ENCODE data around the gene STX10. TPM values are rescaled to one million over a fixed set of nuclear protein-coding genes. Genes with fewer than 3 reads are reported as not detected.

Gene STX10
- total RNA-seq, 2 experiments from 2014 or later: 66.8 to 72.4 TPM

DNA sequence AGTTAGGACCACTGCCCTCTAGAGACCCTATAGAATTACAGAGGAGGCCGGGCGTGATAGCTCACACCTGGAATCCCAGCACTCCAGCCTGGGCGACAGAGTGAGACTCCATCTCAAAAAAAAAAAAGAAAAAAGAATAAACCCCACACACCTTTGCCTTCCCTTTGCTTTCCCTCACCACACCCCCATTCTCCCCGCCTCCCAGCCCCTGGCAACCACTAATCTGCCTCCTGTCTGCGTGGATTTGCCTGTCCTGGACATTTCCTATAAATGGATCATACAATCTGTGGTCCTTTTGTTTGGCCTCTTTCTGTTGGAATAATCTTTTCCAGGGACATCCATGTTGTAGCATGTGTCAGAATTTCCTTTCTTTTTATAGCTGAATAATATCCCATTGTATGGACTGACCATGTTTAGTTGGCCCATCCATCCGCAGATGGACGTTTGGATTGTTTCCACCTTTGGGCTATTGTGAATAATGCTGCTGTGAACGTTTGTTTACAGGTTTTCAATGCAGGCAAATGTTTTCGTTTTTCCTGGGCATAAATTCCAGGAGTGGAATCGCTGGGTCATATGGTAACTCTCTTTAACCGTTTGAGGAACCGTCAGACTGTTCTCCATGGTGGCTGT, 16.8 kb downstream of the STX10 start:
- TF ChIP-seq, protein P1, sequence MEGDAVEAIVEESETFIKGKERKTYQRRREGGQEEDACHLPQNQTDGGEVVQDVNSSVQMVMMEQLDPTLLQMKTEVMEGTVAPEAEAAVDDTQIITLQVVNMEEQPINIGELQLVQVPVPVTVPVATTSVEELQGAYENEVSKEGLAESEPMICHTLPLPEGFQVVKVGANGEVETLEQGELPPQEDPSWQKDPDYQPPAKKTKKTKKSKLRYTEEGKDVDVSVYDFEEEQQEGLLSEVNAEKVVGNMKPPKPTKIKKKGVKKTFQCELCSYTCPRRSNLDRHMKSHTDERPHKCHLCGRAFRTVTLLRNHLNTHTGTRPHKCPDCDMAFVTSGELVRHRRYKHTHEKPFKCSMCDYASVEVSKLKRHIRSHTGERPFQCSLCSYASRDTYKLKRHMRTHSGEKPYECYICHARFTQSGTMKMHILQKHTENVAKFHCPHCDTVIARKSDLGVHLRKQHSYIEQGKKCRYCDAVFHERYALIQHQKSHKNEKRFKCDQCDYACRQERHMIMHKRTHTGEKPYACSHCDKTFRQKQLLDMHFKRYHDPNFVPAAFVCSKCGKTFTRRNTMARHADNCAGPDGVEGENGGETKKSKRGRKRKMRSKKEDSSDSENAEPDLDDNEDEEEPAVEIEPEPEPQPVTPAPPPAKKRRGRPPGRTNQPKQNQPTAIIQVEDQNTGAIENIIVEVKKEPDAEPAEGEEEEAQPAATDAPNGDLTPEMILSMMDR (IDR thresholded peaks at IDR 0.05): no peak
- peaks cover 38% of the 10 kb centered on the region for H3K36me3 Mint-ChIP-seq (ENCODE audit: low read depth)
- H3K27me3 Mint-ChIP-seq: no peaks in the 10 kb centered on the region
- H3K4me1 Mint-ChIP-seq (ENCODE audit: low read depth): peaks cover 36% of the 10 kb centered on the region
- intact Hi-C loops (cut with micrococcal nuclease): no loop called here
- no peak overlapping the region for H3K4me3 Mint-ChIP-seq
- ChIA-PET POLR2A (interaction anchor here (1.2 to 6.6 kb wide), 5 partner anchors 10 to 21 kb away, joined by 3 to 63 read pairs (median 4); partner anchors contain the start of genes NACC1 and TRMT1), CTCF (interaction anchor here (1.2 to 1.7 kb wide), 3 partner anchors 9 to 29 kb away, joined by 5 read pairs; no protein-coding TSS in a partner anchor)
- DNase-seq (no peak), ATAC-seq (no peak)
- peak overlapping the region; percentile 84 for H3K27ac Mint-ChIP-seq
- H3K9me3 Mint-ChIP-seq: no peaks in the 10 kb centered on the region

- TF ChIP-seq, protein P1 (IDR thresholded peaks at IDR 0.05): no peak
- intact Hi-C loops (cut with micrococcal nuclease): no loop called here
- peaks cover 32% of the 10 kb centered on the region for H3K36me3 Mint-ChIP-seq (ENCODE audit: low read depth)
- peak overlapping the region; percentile 84 for H3K27ac Mint-ChIP-seq
- H3K27me3 Mint-ChIP-seq: no peaks in the 10 kb centered on the region
- H3K4me1 Mint-ChIP-seq (ENCODE audit: low read depth): peaks cover 41% of the 10 kb centered on the region
- DNase-seq: peak; percentile 79
- ChIA-PET POLR2A (interaction anchor here (1.2 to 6.6 kb wide), 5 partner anchors 9 to 22 kb away, joined by 3 to 63 read pairs (median 4); partner anchors contain the start of genes NACC1 and TRMT1), CTCF (interaction anchor here (0.8 to 2.2 kb wide), 7 partner anchors 9 to 167 kb away, joined by 3 to 8 read pairs (median 5); partner anchors contain the start of genes IER2 and STX10)
- peak; percentile 96 for ATAC-seq
- H3K4me3 Mint-ChIP-seq: peak overlapping the region; percentile 14
- H3K9me3 Mint-ChIP-seq: no peaks in the 10 kb centered on the region
Measured at GRCh38 chr19:13132471-13133180, 17.5 kb downstream of the STX10 start.

- ATAC-seq: no peak
- ChIA-PET CTCF (interaction anchor here (2.2 kb wide), 1 partner anchor 165 kb away, joined by 8 read pairs; no protein-coding TSS in a partner anchor), POLR2A (interaction anchor here (6.6 kb wide), 1 partner anchor 12 kb away, joined by 63 read pairs; the partner anchor contains the start of genes NACC1 and TRMT1)
- DNase-seq: no peak
- H3K4me1 Mint-ChIP-seq (ENCODE audit: low read depth): peaks cover 41% of the 10 kb centered on the region
- no peaks in the 10 kb centered on the region for H3K9me3 Mint-ChIP-seq
- peaks cover 19% of the 10 kb centered on the region for H3K36me3 Mint-ChIP-seq (ENCODE audit: low read depth)
- no peaks in the 10 kb centered on the region for H3K27me3 Mint-ChIP-seq
- TF ChIP-seq, protein P1 (IDR thresholded peaks at IDR 0.05): no peak
- intact Hi-C loops (cut with micrococcal nuclease): no loop called here
- H3K4me3 Mint-ChIP-seq: no peak overlapping the region
- peak overlapping the region; percentile 82 for H3K27ac Mint-ChIP-seq
Measured at GRCh38 chr19:13130886-13131490, 19.2 kb downstream of the STX10 start.

GRCh38 chr19:13129384-13129783, 20.8 kb downstream of the STX10 start:
- TF ChIP-seq, protein P1 (IDR thresholded peaks at IDR 0.05): no peak
- intact Hi-C loops (cut with micrococcal nuclease): no loop called here
- DNase-seq (no peak), ATAC-seq (no peak)
- ChIA-PET CTCF (no interaction called here), POLR2A (interaction anchor here (0.8 to 6.6 kb wide), 2 partner anchors 11 to 23 kb away, joined by 3 to 63 read pairs; partner anchors contain the start of genes NACC1 and TRMT1)
- Mint-ChIP-seq H3K4me1 (ENCODE audit: low read depth) (peaks cover 42% of the 10 kb centered on the region), H3K27me3 (no peaks in the 10 kb centered on the region), H3K4me3 (no peak overlapping the region), H3K36me3 (ENCODE audit: low read depth) (peaks cover 15% of the 10 kb centered on the region), H3K27ac (no peak overlapping the region), H3K9me3 (no peaks in the 10 kb centered on the region)

Measured in activated CD8-positive, alpha-beta T cell treated with anti-CD3 and anti-CD28 coated beads for 36 hours (primary cell).